ENCODE measurements around the gene MIAT.

DNA sequence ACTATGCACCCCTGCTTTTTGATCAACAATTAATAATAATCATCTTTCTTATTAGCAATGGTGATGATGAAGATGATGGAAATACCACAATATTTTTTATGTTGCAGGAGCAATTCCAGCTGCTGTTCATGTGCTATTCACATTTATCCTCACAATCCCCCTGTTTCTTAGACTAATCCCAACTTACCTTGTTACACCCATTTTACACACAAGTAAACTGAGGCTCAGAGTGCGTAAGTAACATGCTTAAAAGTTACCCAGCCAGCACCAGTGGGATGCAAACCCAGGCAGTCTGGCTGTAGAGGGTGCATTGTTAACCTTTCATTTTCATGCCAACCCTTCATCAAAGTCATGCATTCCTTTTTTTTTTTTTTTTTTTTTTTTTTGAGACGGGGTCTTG lies 37.2 kb upstream of the MIAT start:
- TF ChIP-seq POLR2A (IDR thresholded peaks at IDR 0.05) (no peak), EP300 (IDR thresholded peaks at IDR 0.05) (no peak)
- TF ChIP-seq, protein P1, sequence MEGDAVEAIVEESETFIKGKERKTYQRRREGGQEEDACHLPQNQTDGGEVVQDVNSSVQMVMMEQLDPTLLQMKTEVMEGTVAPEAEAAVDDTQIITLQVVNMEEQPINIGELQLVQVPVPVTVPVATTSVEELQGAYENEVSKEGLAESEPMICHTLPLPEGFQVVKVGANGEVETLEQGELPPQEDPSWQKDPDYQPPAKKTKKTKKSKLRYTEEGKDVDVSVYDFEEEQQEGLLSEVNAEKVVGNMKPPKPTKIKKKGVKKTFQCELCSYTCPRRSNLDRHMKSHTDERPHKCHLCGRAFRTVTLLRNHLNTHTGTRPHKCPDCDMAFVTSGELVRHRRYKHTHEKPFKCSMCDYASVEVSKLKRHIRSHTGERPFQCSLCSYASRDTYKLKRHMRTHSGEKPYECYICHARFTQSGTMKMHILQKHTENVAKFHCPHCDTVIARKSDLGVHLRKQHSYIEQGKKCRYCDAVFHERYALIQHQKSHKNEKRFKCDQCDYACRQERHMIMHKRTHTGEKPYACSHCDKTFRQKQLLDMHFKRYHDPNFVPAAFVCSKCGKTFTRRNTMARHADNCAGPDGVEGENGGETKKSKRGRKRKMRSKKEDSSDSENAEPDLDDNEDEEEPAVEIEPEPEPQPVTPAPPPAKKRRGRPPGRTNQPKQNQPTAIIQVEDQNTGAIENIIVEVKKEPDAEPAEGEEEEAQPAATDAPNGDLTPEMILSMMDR (IDR thresholded peaks at IDR 0.05) = no peak

Measured in tibial nerve (tissue), 4 donors.